Left cardiac atrium (tissue), 4 donors: Measurements from ENCODE around the gene FBXO3. TPM values are rescaled to one million over a fixed set of nuclear protein-coding genes. Genes with fewer than 3 reads are reported as not detected.

Experiments
- ATAC-seq, 2 donors: fragments of 200-7000 bp; cut with Tn5 transposase; one replicate each; pipeline ENCODE4 v1.9.1; 2020; ENCODE audit warnings: mild to moderate bottlenecking in 2 of 2, moderate library complexity in 2 of 2
- DNase-seq: peaks from one replicate; pipeline ENCODE4 v3.0.0-alpha.2; 2020
- intact Hi-C, 2 donors: fragments of 100-400 bp; cut with DNase I; formaldehyde crosslinking; loops; one replicate each; pipeline versions ENCODE4 v1.14.1 to v1.15.1; 2022 to 2023
- total RNA-seq, 2 donors: library from RNA; stranded (reverse); fragmentation: NEBNext Ultra II Directional; extraction: Animal tissue kit (Norgen Biotek cat#: 25700); gene quantifications; one replicate each; pipeline ENCODE4 v1.2.1, GENCODE V29; 2021
- donor health status: DM: no; HTN: yes; CAD: no.
- donor health status: DM: no; HTN: yes; CAD: no; lungs with severe emphysema.
- donor health status: DM: yes; HTN: yes; CAD: no.
- donor health status: Dilated cardiomyopathy.

The FBXO3 gene
- total RNA-seq, 2 donors from 2014 or later, result 30.5 to 31.8 TPM

DNA sequence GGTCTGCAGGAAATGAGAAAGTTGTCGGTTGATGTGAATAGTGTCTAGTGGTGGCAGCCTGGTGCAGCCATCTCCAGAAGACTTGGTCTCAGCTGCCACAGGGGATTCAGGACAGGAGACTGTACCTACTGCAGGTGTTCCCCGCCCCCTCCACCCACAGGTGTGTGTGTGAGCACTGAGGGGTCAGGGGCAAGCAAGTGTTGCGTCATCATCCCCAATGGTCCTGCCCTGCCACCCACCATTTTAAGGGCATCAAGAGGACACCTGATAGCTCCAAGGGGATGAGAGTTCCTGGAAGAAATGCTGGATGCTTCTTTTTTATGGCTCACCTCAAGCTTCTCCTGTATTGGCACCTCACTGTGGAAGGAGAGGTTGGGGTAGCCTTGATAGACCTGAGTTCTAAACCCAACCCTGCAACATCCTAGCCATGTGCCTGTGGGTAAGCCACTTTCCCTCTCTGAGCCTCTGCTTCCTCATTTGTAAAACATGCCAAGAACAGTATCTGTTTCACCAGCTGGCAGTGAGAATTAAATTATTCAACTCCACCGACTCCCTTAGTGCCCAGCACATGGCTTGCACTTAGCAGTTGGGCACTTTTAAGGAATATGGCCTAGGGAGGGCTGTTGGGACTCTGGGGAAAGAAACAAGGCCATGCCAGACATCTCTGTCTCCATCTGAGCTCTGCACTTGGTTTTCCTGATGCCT is 79.8 kb downstream of the FBXO3 start:
- DNase-seq (no peak), ATAC-seq (no peak)
- intact Hi-C loops, result loop anchor here (5.0 to 10.0 kb wide), 2 partner anchors 38 to 530 kb away; partner anchors contain the start of gene CSTF3 (in 1 of the 2)

GRCh38 chr11:33692541-33692940 is 81.8 kb downstream of the FBXO3 start:
- intact Hi-C loops, result loop anchor here (5.0 to 10.0 kb wide), 2 partner anchors 40 to 528 kb away; partner anchors contain the start of gene CSTF3 (in 1 of the 2)
- DNase-seq (no peak), ATAC-seq (no peak)

- DNase-seq (peak; percentile 75), ATAC-seq (peak; percentile 50 to 85)
- intact Hi-C loops, result loop anchor here (5.0 to 10.0 kb wide), 2 partner anchors 40 to 527 kb away; partner anchors contain the start of gene CSTF3 (in 1 of the 2)
These were observed 82.3 kb downstream of the FBXO3 start for GRCh38 chr11:33692013-33692504.

GRCh38 chr11:33691066-33691864 is 83.1 kb downstream of the FBXO3 start:
- DNase-seq (no peak), ATAC-seq (no peak)
- intact Hi-C loops, result loop anchor here (5.0 to 10.0 kb wide), 2 partner anchors 41 to 526 kb away; partner anchors contain the start of gene CSTF3 (in 1 of the 2)

Other genes with a start within 250 kb of the FBXO3 start
- gene C11orf91, start 73.7 kb downstream of the FBXO3 start, total RNA-seq, result 1 to 10 TPM in 1 of 2 donors, under 1 TPM in 1; 0.29 to 1.7 TPM
- 100 to 1,000 TPM; 633 to 874 TPM for gene CD59, start 38.1 kb downstream of the FBXO3 start, total RNA-seq
- gene LMO2, start 117.6 kb upstream of the FBXO3 start, total RNA-seq, result 10 to 100 TPM; 15.4 to 15.8 TPM